Vagina (tissue), 2 donors: ENCODE data around the gene HECW1.

Source experiments
- CTCF ChIP-seq, 3 experiments: fragments of 450-650 bp in 2 of 3; fragments of 200-600 bp in 1 of 3; sonication (generic) in 1 of 3; IDR thresholded peaks; one replicate each; pipeline ENCODE4 v1.5.1; 2017 to 2019; ENCODE audit warnings: antibody characterized with exemption in 3 of 3, mild to moderate bottlenecking in 2 of 3, moderate library complexity in 2 of 3
- POLR2A ChIP-seq, 2 donors: fragments of 450-650 bp; IDR thresholded peaks; one replicate each; pipeline ENCODE4 v1.6.1; 2017; ENCODE audit warnings: antibody characterized with exemption in 2 of 2, mild to moderate bottlenecking in 2 of 2, moderate library complexity in 2 of 2
- POLR2AphosphoS5 ChIP-seq, 2 donors: sonication (generic); formaldehyde crosslinking; IDR thresholded peaks; one replicate each; pipeline ENCODE4 v1.9.0; 2017; ENCODE audit warnings: antibody characterized with exemption in 2 of 2, mild to moderate bottlenecking in 2 of 2, low read depth in 1 of 2; ENCODE audit not compliant: insufficient read depth in 1 of 2

GRCh38 chr7:43398831-43399230 is 286.4 kb downstream of the HECW1 start:
- TF ChIP-seq CTCF (IDR thresholded peaks at IDR 0.05) (no peak), POLR2A (IDR thresholded peaks at IDR 0.05) (no peak), POLR2AphosphoS5 (IDR thresholded peaks at IDR 0.05; ENCODE audit: insufficient read depth in 1 of 2, low read depth in 1 of 2) (no peak)
